ENCODE results near the gene TBPL1.
"Not testable (repeated sequence)": the region's sequence is repeated elsewhere in the genome, so short reads cannot be mapped to it uniquely, and the experiment has no call there.

TBPL1 gene

GRCh38 chr6:133953634-133954415, 801 bp downstream of the TBPL1 start:
- no peak for DNase-seq (ENCODE audit: low spot score)

DNA sequence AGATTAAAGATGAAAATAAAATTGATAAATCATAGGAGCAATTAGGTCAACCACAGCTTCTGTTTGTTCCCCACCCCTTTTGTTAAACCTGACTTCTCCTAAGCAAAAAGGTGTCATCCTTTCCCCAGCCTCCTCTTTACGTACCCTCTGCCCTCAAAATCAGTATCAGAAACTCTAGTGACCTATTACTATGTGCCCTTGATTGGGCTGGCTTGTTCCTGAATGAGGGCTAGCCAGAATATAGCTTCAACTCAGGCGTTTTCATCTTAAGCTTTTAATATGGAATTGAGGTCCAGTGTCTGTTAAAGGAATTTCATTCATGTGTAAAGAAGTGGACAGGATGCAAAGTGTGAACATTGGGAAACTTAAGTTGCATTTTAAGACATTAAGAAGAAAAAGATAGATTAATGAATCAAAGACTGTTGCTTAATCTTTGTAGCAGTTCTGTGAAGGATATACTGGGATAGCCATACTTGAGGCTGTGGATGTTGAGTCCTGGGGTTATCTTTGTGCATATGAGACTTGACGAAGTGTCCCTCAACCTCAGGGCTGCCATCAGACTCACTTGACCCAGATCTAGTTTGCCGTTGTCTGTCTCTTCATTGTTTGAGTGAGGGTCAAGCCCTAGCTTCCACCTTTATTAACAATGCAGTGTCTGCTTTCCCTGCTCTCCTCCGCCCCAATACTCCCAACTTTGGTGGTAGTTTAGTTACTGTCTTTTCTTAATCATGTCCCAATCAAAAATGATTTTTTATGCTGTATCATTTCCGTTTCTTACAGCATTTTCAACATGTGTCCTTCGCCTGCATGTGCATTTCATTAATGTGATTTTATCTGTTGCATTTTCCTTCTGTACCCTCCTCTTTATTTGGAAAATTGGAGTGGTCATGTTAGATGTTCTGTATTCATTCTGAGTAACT, 1.9 kb downstream of the TBPL1 start:
- no peak for DNase-seq (ENCODE audit: low spot score)

DNA sequence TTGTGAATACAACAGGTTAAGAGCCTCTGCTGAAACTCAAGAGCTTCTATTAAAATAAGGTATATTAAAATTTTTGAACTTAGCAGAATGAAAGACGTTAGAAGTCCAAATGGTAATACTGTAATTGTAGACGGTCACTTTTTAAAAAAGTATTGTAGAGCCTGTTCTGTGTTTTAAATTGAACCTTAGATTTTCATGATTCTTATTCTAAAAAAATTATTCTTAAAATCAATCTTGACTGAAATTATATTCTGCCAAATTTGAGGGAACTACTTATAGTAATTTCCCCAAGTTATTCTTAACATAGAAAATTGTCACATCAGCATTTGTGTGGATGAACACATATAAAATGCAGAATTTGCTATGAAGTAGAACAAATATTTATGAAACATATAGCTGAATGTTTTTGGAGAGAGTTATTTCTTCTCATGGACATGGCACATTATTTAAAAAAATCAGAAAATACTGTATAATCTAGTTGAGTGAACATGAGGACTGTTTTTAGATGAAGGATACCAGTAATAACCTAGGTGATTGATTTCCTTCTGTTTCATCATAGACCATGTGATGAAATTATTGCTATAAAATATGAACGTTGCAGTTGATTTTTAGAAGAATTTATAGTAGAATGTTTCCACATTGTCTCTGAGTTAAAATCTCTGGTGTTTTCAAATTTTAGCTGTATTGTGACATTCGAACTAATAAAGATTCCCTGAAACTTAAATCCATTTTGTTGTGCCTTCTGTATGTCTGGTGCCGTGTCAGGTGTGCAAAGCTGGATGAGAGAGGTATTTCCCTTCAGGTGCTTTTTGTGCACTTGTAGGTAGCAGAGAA, 2.8 kb downstream of the TBPL1 start:
- DNase-seq (ENCODE audit: low spot score), result no peak

GRCh38 chr6:133956416-133957049, 3.5 kb downstream of the TBPL1 start:
- no peak for DNase-seq (ENCODE audit: low spot score)

DNA sequence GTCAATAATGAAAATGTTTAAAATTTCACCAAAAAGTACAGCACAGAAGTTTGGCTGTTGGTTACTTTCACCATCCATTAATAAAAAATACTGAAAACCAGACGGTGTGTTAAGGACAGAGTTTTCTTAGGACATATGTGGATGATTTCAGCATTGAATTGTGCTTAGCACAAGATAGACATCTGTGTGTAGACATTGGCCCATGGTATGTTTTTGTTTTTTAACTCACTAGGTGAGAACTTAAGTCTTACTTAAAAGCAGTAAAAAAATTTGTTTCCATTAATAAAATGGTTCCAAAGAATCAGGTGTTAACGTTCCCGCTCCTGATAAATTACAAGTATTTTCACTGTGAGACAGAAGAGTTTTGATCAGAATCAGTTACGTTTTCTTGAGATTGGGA, 4.2 kb downstream of the TBPL1 start:
- no peak for DNase-seq (ENCODE audit: low spot score)

DNA sequence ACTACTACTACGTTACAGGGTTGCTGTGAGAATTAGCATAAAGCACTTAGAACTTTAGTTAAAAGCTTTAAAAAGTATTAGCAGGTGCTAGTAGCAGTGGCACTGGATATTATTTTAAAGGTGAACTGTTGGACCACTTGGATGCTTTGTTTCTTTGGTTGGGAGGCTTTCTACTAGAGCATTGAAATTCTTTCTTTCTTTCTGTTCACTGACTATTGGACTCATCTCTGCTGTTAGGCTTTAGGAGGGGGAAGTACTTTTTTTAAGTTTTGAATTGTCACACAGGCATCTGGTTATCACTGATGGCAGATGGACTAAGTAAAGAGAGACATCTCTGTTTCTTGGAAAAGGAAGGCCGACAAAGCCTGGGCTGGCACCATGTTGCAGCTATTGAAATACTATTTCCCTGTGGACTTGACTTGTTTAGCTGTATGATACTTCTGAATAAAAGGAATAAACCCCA, 4.8 kb downstream of the TBPL1 start:
- no peak for DNase-seq (ENCODE audit: low spot score)

DNA sequence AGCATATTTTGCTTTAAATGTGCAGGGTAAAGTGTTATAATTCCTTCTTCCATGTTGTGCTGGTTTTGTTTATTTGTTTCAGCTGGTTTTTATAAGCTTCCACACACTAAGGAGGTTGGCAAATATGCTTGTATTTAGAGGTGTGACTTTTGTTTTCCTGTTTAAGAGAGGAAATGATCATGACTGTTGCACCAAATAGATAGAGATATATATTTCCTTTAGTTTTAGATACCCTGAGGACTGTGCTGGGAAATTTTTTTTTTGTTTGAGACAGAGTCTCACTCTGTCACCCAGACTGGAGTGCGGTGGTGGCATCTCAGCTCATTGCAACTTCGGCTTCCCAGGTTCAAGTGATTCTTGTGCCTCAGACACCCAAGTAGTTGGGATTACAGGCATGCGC, 5.8 kb downstream of the TBPL1 start:
- DNase-seq (ENCODE audit: low spot score), result no peak

GRCh38 chr6:133959667-133960368, 6.8 kb downstream of the TBPL1 start:
- no peak for DNase-seq (ENCODE audit: low spot score)

- DNase-seq (ENCODE audit: low spot score), result no peak
Measured at GRCh38 chr6:133961831-133962230, 8.8 kb downstream of the TBPL1 start.

- DNase-seq (ENCODE audit: low spot score), result no peak
Measured at GRCh38 chr6:133964052-133964451, 11.0 kb downstream of the TBPL1 start.

- DNase-seq (ENCODE audit: low spot score), result no peak
Measured at GRCh38 chr6:133964702-133965101, 11.7 kb downstream of the TBPL1 start.

- no peak for DNase-seq (ENCODE audit: low spot score)
Measured at GRCh38 chr6:133965817-133966360, 12.9 kb downstream of the TBPL1 start.

- DNase-seq (ENCODE audit: low spot score), result no peak
Measured at GRCh38 chr6:133966654-133967329, 13.8 kb downstream of the TBPL1 start.

DNA sequence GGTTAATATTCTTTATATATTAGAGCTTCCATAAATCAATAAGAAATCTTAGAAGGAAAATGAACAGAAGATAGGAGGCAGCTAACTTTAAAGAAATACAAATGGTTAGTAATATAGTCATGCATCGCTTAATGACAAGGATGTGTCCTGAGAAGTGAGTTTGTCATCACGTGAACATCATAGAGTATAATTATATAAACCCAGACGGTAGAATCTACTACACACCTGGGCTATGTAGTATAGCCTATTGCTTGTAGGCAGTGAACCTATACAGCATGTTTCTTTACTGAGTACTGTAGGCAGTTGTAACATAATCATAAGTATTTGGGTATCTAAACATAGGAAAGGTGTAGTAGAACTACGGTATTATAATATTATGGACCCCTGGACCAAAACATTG, 14.3 kb downstream of the TBPL1 start:
- DNase-seq (ENCODE audit: low spot score), result no peak

- DNase-seq (ENCODE audit: low spot score), result not testable (repeated sequence)
Measured at GRCh38 chr6:133967835-133968234, 14.8 kb downstream of the TBPL1 start.

- no peak for DNase-seq (ENCODE audit: low spot score)
Measured at GRCh38 chr6:133969285-133969920, 16.4 kb downstream of the TBPL1 start.

- DNase-seq (ENCODE audit: low spot score), result no peak
Measured at GRCh38 chr6:133969921-133970295, 16.9 kb downstream of the TBPL1 start.

DNA sequence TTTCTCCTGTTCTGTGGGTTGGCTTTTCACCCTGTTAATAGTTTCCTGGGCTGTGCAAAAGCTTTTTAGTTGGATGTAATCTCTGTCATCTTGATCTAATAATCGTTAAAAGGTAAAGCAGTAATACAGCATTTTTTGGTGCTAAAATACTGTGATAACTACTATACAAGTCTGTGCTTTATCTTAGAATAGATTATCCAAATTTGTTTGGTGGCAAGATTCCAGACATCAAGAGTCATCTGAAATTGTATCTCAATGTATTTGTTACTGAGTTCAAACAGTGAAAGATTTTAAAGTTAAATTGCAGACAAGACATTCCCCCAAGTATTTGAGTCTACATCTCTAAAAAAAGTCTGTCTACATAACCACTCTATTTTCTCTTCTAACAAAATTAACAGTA, 18.8 kb downstream of the TBPL1 start:
- no peak for DNase-seq (ENCODE audit: low spot score)

DNA sequence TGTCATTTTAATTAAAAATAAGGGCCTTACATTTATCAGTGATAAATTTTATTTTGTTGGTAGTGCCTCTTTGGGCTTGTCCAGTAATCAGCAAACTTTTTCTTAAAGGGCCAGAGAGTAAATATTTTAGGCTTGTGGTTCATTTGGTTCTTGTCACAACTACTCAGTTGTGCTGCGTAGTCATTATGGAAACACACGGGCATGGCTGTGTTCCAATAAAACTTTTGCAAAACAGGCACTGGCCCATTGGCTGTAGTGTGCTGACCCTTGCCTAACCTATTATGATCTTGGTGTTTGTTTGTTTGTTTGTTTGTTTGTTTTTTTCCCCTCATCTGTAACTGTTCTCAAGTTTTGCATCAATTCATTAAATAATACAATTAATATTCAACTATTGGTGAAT, 19.4 kb downstream of the TBPL1 start:
- DNase-seq (ENCODE audit: low spot score), result no peak

Measured in CD4-positive, alpha-beta T cell treated with Interleukin-15 for 4 hours (primary cell).